ENCODE data around the gene PCSK5. TPM values are rescaled to one million over a fixed set of nuclear protein-coding genes. Genes with fewer than 3 reads are reported as not detected.
"Not testable (repeated sequence)": the region's sequence is repeated elsewhere in the genome, so short reads cannot be mapped to it uniquely, and the experiment has no call there.

The PCSK5 gene
- polyA plus RNA-seq, 12 donors: 13.2 to 21.6 (median 16.9) TPM; not detected in 1

DNA sequence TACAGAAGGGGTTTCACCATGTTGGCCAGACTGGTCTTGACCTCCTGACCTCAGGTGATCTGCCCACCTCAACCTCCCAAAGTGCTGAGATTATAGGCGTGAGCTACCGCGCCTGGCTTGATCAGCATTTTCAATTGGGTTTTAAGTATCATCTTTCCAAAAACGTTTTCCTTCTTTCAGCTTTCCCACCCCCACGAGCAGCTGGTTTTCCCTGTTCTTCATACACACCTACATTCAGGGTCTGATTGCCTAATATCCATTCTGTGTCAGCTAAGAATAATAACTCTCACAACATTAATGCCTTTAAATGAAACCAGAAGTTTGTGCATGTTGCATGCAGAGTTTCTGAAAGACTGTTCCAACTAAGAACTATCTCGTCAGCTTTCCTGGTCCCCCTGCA lies 465.4 kb downstream of the PCSK5 start:
- DNase-seq: no peak

DNA sequence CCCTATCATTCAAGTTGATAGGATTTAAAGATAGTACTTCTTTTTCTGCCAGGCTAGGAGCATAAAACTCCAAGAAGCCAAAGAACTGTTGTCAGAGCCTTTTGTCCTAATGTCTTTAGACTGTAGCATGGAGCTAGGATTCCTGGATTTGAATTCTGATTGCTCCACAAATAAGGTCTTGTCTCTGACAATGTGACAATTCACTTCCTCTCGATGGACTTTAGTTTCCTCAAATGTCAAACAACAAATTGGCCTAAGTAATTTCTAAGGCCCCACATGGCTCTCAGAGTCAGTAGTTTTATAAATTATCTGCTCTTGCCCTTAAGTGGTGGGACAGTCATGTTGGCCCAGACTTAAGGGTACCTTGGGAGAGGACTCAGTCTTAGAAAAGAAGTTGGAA lies 467.1 kb downstream of the PCSK5 start:
- DNase-seq: no peak

- no peak for DNase-seq
Measured at GRCh38 chr9:76358628-76359280, 468.3 kb downstream of the PCSK5 start.

GRCh38 chr9:76359365-76359764 lies 468.9 kb downstream of the PCSK5 start:
- DNase-seq: no peak

DNA sequence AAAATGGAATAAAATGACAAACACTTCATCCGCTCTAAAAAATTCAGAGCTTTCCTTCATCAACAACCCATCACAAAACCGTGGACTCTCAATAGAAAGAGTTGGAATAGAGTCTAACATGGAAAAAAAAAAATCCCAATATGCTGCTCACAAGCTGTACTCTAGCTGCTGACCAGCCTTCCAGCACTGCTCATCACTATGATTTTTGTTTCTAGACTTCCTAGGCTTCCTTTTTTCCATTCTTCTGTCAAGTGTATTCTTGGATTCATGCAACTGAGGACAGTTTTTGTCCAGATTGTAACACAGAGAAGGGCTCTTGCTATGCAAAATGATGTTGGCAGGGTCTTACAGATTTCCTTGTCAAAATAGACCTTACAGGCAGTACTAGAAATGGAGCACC lies 469.3 kb downstream of the PCSK5 start:
- DNase-seq: no peak

DNA sequence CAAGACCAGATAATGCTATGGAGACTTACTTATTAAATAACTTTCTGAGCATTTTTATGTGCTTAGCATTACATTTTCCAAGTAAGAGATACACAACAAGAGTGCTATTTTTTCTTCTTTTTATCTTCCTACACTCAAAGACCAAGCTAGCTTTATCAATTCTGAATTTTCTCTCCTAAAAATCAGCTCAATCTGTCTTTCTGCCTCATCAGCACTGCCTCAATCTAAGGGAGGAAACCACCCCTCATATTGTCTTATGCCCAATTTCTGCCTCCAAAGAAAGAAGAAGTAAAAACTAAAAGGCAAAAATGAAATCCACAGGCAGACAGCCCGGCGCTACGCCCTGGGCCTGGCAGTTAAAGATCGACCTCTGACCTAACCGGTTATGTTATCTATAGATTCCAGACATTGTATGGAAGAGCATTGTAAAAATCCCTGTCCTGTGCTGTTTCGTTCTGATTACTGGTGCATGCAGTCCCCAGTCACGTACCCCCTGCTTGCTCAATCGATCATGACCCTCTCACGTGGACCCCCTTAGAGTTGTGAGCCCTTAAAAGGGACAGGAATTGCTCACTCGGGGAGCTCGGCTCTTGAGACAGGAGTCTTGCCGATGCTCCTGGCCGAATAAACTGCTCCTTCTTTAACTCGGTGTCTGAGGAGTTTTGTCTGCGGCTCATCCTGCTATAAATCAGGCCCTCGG lies 472.0 kb downstream of the PCSK5 start:
- not testable (repeated sequence) for DNase-seq

GRCh38 chr9:76363032-76363395 lies 472.5 kb downstream of the PCSK5 start:
- no peak for DNase-seq

DNA sequence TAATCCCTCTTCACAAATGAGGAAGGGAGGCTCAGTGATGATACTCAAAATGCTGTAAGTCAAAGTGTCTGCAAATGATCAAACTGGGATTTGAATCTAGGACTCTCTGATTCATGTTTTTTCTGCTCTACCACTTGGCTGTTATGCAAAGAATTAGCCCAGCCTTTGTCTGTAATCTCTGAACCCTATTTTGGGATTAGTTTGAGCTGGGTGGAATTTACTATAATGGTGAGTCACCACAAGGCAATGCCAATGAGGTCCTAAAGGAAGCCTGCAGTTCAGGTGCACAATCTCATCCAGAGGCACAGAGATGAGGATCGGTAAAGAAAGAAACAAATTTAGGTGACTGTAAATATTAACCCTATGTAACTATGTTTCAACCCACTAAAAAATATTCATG lies 474.6 kb downstream of the PCSK5 start:
- no peak for DNase-seq

DNA sequence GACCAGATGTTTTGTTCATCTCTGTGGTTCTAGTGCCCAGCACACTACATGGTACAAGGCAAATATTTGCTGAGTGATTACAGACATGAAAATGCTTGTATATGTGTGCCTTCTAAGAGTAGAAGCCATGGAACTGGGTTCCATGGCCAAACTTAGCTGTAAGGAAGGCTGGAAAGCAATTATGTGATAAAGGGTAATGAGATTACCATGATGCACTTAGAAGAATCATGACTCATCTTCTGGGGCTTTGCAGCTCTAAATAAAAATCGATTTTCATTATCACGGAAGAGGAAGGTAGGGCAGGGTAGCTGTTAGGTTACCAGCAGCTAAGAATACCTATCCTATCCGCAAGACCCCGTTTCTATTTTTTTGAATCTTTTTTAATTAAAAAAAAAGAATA lies 475.8 kb downstream of the PCSK5 start:
- DNase-seq: no peak

DNA sequence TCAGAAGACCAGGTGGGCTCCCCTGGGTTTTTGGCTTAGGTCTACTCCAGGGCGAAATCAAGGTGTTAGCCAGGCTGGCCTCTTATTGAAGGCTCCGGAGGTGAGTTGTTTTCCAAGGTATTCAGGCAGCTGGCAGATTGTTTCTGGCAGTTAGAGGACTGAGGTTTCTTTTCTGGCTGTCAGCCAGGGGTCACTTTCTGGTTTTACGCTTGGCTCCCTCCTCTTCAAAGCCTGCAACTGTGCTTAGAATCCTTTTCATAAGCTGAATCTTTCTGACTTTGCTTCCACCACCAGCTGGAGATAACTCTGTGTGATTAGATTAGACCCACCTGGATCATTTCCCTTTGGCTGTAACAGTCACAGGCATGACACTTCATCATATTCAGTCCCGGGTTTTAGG lies 479.1 kb downstream of the PCSK5 start:
- peak; percentile 10 for DNase-seq

- no peak for DNase-seq
Measured at GRCh38 chr9:76370396-76371023, 480.0 kb downstream of the PCSK5 start.

DNA sequence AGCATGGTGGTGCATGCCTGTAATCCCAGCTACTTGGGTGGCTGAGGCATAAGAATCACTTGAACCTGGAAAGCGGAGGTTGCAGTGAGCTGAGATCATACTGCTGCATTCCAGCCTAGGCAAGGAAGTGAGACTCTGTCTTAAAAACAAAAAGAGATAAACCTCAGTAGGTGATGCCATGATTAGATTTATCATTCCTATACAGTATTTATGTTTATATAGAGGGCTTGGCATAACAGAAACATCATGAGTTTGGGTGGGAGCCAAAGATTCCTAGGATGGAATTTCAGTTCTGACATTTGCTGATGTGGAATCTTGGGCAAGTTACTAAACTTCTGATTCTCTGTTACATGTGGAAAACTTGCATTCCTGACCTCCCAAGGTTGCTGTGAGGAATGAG lies 481.4 kb downstream of the PCSK5 start:
- no peak for DNase-seq

DNA sequence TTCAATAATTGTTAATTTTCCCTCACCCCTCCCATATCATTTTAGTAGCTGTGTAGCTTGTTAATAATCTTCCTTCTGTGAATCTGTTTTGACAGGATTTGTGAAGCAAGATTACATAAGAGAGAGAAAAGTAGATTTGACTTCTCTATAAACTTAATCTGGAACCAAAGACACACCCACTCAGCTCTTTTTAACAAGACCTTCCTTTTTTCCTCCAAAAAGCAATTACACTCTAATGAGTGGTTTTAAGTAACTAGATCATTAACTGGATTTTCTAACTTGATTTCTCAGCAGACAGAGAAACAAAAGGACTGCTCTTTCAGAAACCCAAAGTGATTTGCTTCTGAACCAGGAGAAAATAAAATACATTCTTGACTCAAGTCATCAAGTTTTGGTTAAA lies 481.9 kb downstream of the PCSK5 start:
- no peak for DNase-seq

DNA sequence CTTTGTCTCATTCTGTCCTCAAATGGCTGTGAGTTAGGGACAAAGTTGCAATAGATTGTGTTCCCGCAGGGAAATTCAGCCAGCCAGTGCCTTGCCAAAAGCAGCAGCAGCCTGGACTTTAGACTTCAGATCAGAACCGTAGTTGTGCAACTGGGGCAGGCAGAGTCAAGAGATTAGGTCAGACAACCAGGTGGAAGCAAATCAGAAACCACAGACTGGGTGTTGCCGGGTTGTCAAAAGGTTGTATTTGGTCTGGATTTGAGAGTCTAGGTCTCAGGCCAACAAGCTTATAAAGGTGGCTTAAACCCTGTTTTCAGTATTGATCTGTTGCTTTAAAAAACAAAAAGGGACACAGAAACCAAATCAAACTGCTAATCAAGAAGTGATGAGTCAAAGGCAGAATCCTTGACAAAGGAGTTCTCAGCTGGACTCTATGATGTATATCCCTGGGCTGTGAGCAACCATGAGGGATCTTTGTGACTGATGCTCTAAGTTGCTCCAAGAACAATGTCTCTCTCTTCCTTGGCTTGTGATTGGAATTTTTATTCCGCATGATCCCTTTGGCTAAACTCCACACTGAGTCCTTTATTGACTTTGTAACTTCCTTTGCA lies 482.8 kb downstream of the PCSK5 start:
- DNase-seq: peak; percentile 77

DNA sequence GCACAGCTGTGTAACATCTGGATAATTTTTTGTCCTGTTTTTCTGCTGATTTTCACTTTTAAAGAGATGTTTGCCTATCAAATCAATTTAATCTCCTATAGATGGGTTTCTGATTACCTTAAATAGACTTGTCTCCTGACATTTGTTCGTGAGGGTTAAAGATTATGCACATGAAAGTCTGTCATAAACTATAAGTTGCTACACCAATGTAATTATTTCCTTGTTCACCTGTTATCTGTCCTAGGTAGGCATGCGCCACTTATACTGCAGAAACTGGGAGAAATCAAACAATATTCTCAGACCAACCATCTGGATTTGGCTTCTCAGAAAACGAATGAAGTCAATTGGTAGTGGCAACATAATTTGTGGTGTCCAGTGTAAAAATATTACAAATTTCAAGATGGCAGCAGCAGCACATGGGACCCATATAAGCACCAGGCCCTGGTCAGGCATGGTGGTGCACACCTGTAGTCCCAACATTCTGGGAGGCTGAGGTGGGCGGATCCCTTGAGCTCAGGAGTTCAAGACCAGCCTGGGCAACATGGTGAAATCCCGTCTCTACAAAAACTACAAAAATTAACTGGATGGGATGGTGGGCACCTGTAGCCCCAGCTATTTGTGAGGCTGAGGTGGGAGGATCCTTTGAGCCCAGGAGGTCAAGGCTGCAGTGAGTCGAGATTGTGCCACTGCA lies 483.5 kb downstream of the PCSK5 start:
- DNase-seq: no peak

- DNase-seq: peak; percentile 35
Measured at GRCh38 chr9:76374783-76375559, 484.5 kb downstream of the PCSK5 start.

DNA sequence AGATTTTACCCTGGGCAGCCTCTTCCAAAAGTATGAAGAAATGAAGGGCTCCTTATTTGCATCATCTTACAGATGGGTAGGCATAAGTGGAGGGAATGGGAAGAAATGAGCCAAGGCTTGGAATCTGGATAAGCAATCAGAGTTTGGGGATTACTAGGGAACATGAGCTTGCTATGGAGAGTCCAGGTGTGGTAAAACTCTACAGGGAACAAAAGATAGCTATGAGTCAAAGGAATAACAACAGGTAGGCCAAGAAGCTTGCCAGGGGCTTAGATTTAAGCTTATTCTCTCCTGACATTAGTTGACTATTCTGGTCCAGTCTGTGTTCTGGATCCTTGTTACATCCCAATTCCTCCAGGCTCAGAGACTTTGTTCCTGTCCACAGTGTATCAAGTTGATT lies 487.3 kb downstream of the PCSK5 start:
- no peak for DNase-seq

- no peak for DNase-seq
Measured at GRCh38 chr9:76378367-76379073, 488.0 kb downstream of the PCSK5 start.

- DNase-seq: no peak
Measured at GRCh38 chr9:76379494-76379893, 489.0 kb downstream of the PCSK5 start.

- DNase-seq: no peak
Measured at GRCh38 chr9:76390656-76391055, 500.2 kb downstream of the PCSK5 start.

All from muscle of arm (tissue), 12 donors.